Astrocyte (in vitro differentiated cells and primary cell): ENCODE results near the gene OR52M1.

Source experiments
- EZH2 ChIP-seq: IDR thresholded peaks from 2 replicates; pipeline ENCODE4 v1.6.1; 2012; ENCODE audit warnings: mild to moderate bottlenecking, low read length, inconsistent platforms; ENCODE audit not compliant: insufficient read depth
- TF ChIP-seq, protein P1 (sequence below): IDR thresholded peaks from 2 replicates; pipeline ENCODE4 v1.5.1; 2011; ENCODE audit warnings: low read depth, mild to moderate bottlenecking, inconsistent platforms, low read length, moderate library complexity; ENCODE audit not compliant: insufficient read depth

DNA sequence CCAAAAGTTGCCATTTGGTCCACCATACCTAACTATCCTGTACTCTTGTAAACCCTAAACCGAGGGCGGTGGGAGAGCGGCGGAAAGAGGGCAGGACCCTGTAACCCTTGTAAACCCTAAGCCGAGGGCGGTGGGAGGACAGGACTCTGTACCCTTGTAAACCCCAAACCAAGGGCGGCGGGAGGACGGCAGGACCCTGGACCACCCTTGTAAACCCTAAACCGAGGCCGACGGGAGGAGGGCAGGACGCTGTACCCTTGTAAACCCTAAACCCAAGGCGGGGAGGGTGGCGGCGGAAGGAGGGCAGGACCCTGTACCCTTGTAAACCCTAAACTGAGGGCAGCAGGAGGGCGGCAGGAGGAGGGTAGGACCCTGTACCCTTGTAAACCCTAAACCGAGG is 24.1 kb downstream of the OR52M1 start:
- TF ChIP-seq, protein P1, sequence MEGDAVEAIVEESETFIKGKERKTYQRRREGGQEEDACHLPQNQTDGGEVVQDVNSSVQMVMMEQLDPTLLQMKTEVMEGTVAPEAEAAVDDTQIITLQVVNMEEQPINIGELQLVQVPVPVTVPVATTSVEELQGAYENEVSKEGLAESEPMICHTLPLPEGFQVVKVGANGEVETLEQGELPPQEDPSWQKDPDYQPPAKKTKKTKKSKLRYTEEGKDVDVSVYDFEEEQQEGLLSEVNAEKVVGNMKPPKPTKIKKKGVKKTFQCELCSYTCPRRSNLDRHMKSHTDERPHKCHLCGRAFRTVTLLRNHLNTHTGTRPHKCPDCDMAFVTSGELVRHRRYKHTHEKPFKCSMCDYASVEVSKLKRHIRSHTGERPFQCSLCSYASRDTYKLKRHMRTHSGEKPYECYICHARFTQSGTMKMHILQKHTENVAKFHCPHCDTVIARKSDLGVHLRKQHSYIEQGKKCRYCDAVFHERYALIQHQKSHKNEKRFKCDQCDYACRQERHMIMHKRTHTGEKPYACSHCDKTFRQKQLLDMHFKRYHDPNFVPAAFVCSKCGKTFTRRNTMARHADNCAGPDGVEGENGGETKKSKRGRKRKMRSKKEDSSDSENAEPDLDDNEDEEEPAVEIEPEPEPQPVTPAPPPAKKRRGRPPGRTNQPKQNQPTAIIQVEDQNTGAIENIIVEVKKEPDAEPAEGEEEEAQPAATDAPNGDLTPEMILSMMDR = no peak
- no peak for TF ChIP-seq EZH2
